HepG2 (cell line): ENCODE data around the gene ANGPTL2. TPM values are rescaled to one million over a fixed set of nuclear protein-coding genes. Genes with fewer than 3 reads are reported as not detected.

Source experiments
- ATAC-seq: fragments of 200-7000 bp; cut with Tn5 transposase; 3 replicates; pipeline ENCODE4 v1.9.1; 2020; ENCODE audit warnings: mild to moderate bottlenecking, moderate library complexity
- BruUV-seq: library from RNA; stranded (reverse); fragments of 400-500 nt; replicated peaks from 2 replicates; lab custom pipeline; 2021; lab: Mats Ljungman, UMichigan
- CTCF ChIA-PET: fragments of 300-600 bp; formaldehyde crosslinking; extraction: SDS; loops from one replicate; lab custom pipeline; 2021; ENCODE audit warnings: low total read pairs, inconsistent platforms, low intra/inter-chr PET ratio; lab: Yijun Ruan, JAX
- POLR2A ChIA-PET: fragments of 350-600 bp; sonication (Branson Sonifier 250); formaldehyde crosslinking; loops from one replicate; lab custom pipeline; 2020; ENCODE audit warnings: antibody characterized with exemption, inconsistent platforms; lab: Yijun Ruan, JAX
- DNase-seq: peaks from one replicate; pipeline ENCODE4 v3.0.0-alpha.2; 2015; ENCODE audit warnings: low spot score
- FAIRE-seq: peaks from 3 replicates; lab custom pipeline; 2011; peaks lifted over from hg19 to GRCh38; lab: Jason Lieb, UNC
- H2AFZ ChIP-seq: one replicate; pipeline ENCODE4 v1.6.1; 2011; ENCODE audit warnings: low read length, inconsistent platforms
- H3K27ac ChIP-seq: fragments of 300-600 bp; 3 replicates; pipeline ENCODE4 v1.8.0; 2011; ENCODE audit warnings: mixed run types, mild to moderate bottlenecking, mixed read lengths, low read length, inconsistent platforms; ENCODE audit not compliant: insufficient read depth; ENCODE audit errors: extremely low read length
- H3K27me3 ChIP-seq, 2 experiments: fragments of 200-600 bp in 1 of 2; 2 replicates in 1 of 2; 3 replicates in 1 of 2; pipeline versions ENCODE4 v1.6.0 to v1.8.0; 2011; ENCODE audit warnings: low read length in 2 of 2, mild to moderate bottlenecking in 2 of 2, moderate library complexity in 2 of 2, inconsistent platforms in 1 of 2; ENCODE audit not compliant: insufficient read depth in 2 of 2, control insufficient read depth in 1 of 2
- H3K36me3 ChIP-seq, 2 experiments: fragments of 200-600 bp in 1 of 2; replicated peaks in 1 of 2; 2 replicates in 1 of 2; 3 replicates in 1 of 2; pipeline versions ENCODE4 v1.5.1 to v1.8.0; 2011; ENCODE audit warnings: low read length in 2 of 2, inconsistent platforms in 1 of 2; ENCODE audit not compliant: insufficient read depth in 2 of 2, control insufficient read depth in 1 of 2
- H3K4me1 ChIP-seq: 2 replicates; pipeline ENCODE4 v1.5.1; 2012; ENCODE audit warnings: low read length, inconsistent platforms; ENCODE audit not compliant: insufficient read depth
- H3K4me2 ChIP-seq: 2 replicates; pipeline ENCODE4 v1.6.0; 2011; ENCODE audit warnings: low read depth, low read length, inconsistent platforms
- H3K4me3 ChIP-seq, 3 experiments: fragments of 200-600 bp in 1 of 3; sonication (generic), shearing (Covaris generic) in 1 of 3; replicated peaks in 1 of 3; 2 replicates each; pipeline ENCODE4 v1.5.1; 2011 to 2016; ENCODE audit warnings: low read length in 3 of 3, inconsistent platforms in 2 of 3, low read depth in 2 of 3, mild to moderate bottlenecking in 2 of 3, control low read depth in 1 of 3, mixed read lengths in 1 of 3; ENCODE audit not compliant: insufficient read depth in 1 of 3
- H3K79me2 ChIP-seq: one replicate; pipeline ENCODE4 v1.6.1; 2011; ENCODE audit warnings: low read length, inconsistent platforms; ENCODE audit not compliant: insufficient read depth
- H3K9ac ChIP-seq: 2 replicates; pipeline ENCODE4 v1.6.0; 2011; ENCODE audit warnings: mild to moderate bottlenecking, low read depth, low read length, inconsistent platforms; ENCODE audit not compliant: insufficient read depth
- H3K9me3 ChIP-seq: 2 replicates; pipeline ENCODE4 v1.5.1; 2012; ENCODE audit warnings: mild to moderate bottlenecking, low read length
- H4K20me1 ChIP-seq: 2 replicates; pipeline ENCODE4 v1.6.0; 2011; ENCODE audit warnings: inconsistent platforms, mild to moderate bottlenecking, low read length, moderate library complexity; ENCODE audit not compliant: insufficient read depth
- KAT7 ChIP-seq: IDR thresholded peaks from 2 replicates; pipeline ENCODE4 v1.6.1; 2018; ENCODE audit warnings: borderline replicate concordance, missing compliant biosample characterization
- MAFF ChIP-seq: IDR thresholded peaks from 2 replicates; pipeline ENCODE4 v1.6.1; 2011; ENCODE audit warnings: low read depth, low read length, improper control_type of control experiment
- MAFK ChIP-seq, 2 experiments: IDR thresholded peaks in 1 of 2; conservative IDR thresholded peaks in 1 of 2; 2 replicates each; pipeline ENCODE4 v1.6.1; 2011; ENCODE audit warnings: improper control_type of control experiment in 2 of 2, low read length in 2 of 2
- MAX ChIP-seq: IDR thresholded peaks from 2 replicates; pipeline ENCODE4 v1.6.1; 2012; ENCODE audit warnings: inconsistent platforms
- TCF7 ChIP-seq: sonication (generic); IDR thresholded peaks from 2 replicates; pipeline ENCODE4 v1.6.1; 2016; ENCODE audit warnings: antibody characterized with exemption, low read depth
- WGBS: methylation state at CpG from one replicate; pipeline ENCODE4 v1.1.6; 2017; ENCODE audit warnings: low lambda C conversion rate; 5-methylcytosine and 5-hydroxymethylcytosine counted together
- in situ Hi-C: cut with HindIII; loops from 2 replicates; pipeline ENCODE4 v1.10.0; 2017; ENCODE audit warnings: low pct_unique_long_range_greater_than_20kb; ENCODE audit not compliant: extremely low pct_ligation_motif_present
- intact Hi-C: fragments of 100-400 bp; cut with micrococcal nuclease; formaldehyde crosslinking; loops from one replicate; pipeline ENCODE4 v1.10.0; 2022; ENCODE audit not compliant: unreplicated experiment
- polyA plus RNA-seq, 8 experiments: library from polyadenylated mRNA; depleted of rRNA in 3 of 8; stranded (reverse) in 7 of 8; unstranded in 1 of 8; fragments of >200 nt; fragmentation: Illumina TruSeq in 4 of 8; extraction: Trizol in 4 of 8; gene quantifications; 2 replicates each; pipeline versions ENCODE4 v1.2.1 to v1.2.3, GENCODE V29; 2011 to 2016; ENCODE audit warnings: low read depth in 4 of 8, missing spikeins in 1 of 8, mixed read lengths in 1 of 8; ENCODE audit not compliant: insufficient read depth in 1 of 8
- total RNA-seq, 5 experiments: library from RNA; depleted of rRNA; stranded (reverse); fragments of >200 nt; fragmentation: Illumina TruSeq; extraction: Trizol; gene quantifications; 2 replicates each; pipeline ENCODE4 v1.2.3, GENCODE V29; 2016; ENCODE audit warnings: low read depth in 1 of 5
- TF ChIP-seq, protein P1 (sequence below): sonication (generic); formaldehyde crosslinking; IDR thresholded peaks from 2 replicates; pipeline ENCODE4 v1.4.0; 2020; ENCODE audit warnings: missing genetic modification reagents

The ANGPTL2 gene
- total and polyA plus RNA-seq, 2 of the 13 experiments (the other 11 are each of a cell fraction or from before 2014, with no cell fraction given) = 0.91 to 21.0 TPM

DNA sequence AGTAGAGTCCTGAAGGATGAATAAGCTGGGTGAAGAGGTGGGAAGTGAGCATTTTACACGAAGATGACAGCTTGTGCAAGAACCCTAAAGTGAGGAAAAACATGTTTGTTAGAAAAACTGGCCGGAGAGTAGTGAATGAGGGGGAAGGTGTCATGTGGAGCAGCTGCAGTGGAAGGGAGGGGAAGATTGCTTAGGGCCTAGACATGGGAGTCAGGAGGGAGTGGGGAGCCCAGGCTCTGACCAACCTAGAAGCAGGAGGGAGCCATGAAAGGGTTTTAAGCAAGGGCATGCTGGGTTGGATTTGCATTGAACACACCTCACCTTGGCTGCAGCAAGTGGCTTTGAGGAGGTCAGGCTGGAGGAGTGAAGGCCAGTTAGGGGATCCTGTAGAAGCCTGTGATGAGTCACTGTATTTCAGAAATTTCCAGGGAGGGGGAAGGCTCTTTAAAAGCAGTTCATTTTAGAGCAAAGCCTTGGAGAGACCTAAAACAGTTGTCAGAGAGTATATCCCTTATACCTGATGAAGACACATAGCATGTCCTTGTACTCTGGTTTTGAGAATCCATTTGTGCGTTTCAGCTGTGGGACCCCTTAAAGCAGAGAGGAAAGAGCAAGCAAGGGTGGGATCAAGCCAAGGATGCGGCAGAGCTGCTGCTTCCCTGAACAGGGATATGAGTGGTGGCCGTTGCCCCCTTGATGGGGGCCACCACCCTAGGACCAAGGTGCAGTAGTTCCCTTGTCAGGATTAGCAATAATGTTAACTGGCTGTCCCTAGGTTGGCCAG, 45.4 kb downstream of the ANGPTL2 start (continued):
- TF ChIP-seq, protein P1, sequence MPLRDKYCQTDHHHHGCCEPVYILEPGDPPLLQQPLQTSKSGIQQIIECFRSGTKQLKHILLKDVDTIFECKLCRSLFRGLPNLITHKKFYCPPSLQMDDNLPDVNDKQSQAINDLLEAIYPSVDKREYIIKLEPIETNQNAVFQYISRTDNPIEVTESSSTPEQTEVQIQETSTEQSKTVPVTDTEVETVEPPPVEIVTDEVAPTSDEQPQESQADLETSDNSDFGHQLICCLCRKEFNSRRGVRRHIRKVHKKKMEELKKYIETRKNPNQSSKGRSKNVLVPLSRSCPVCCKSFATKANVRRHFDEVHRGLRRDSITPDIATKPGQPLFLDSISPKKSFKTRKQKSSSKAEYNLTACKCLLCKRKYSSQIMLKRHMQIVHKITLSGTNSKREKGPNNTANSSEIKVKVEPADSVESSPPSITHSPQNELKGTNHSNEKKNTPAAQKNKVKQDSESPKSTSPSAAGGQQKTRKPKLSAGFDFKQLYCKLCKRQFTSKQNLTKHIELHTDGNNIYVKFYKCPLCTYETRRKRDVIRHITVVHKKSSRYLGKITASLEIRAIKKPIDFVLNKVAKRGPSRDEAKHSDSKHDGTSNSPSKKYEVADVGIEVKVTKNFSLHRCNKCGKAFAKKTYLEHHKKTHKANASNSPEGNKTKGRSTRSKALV (CRISPR knock-in tag) = no peak
- no peak for TF ChIP-seq KAT7

GRCh38 chr9:127075624-127076372, 46.6 kb downstream of the ANGPTL2 start:
- no peak overlapping the region for H3K27ac ChIP-seq
- ATAC-seq = no peak
- POLR2A ChIA-PET = no interaction called here
- H3K4me1 ChIP-seq = peaks cover 25% of the 10 kb centered on the region
- BruUV-seq = no TSS peak
- no peaks in the 10 kb centered on the region for H3K36me3 ChIP-seq
- H3K79me2 ChIP-seq = no peaks in the 10 kb centered on the region
- H2AFZ ChIP-seq = no peak overlapping the region
- H4K20me1 ChIP-seq = no peaks in the 10 kb centered on the region
- H3K9ac ChIP-seq = no peak overlapping the region
- DNase-seq = no peak
- intact Hi-C loops = no loop called here
- CTCF ChIA-PET = no interaction called here
- no peak for FAIRE-seq
- no peak overlapping the region for H3K4me2 ChIP-seq
- WGBS = 53% methylated on average over 2 of the region's 2 CpGs
- in situ Hi-C loops = no loop called here
- H3K4me3 ChIP-seq = no peak overlapping the region
- TF ChIP-seq MAX (no peak), MAFF (peak; percentile 55), MAFK (conservative IDR thresholded peaks at IDR 0.05 in 1 of 2, IDR thresholded peaks at IDR 0.05 in 1 of 2; ENCODE audit: low read length in 2 of 2) (peak; percentile 47 to 65; a peak in 3 of 4 replicates), TCF7 (peak; percentile 43; the same call in 1 of the 2 replicates)
- no peaks in the 10 kb centered on the region for H3K27me3 ChIP-seq
- no peaks in the 10 kb centered on the region for H3K9me3 ChIP-seq
